ELF-1 (cell line): ENCODE data around the gene TANGO2.

Experiments
- DNase-seq: peaks from one replicate; pipeline ENCODE4 v3.0.0-alpha.2; 2016; ENCODE audit warnings: low read depth, low spot score

Gene TANGO2

DNA sequence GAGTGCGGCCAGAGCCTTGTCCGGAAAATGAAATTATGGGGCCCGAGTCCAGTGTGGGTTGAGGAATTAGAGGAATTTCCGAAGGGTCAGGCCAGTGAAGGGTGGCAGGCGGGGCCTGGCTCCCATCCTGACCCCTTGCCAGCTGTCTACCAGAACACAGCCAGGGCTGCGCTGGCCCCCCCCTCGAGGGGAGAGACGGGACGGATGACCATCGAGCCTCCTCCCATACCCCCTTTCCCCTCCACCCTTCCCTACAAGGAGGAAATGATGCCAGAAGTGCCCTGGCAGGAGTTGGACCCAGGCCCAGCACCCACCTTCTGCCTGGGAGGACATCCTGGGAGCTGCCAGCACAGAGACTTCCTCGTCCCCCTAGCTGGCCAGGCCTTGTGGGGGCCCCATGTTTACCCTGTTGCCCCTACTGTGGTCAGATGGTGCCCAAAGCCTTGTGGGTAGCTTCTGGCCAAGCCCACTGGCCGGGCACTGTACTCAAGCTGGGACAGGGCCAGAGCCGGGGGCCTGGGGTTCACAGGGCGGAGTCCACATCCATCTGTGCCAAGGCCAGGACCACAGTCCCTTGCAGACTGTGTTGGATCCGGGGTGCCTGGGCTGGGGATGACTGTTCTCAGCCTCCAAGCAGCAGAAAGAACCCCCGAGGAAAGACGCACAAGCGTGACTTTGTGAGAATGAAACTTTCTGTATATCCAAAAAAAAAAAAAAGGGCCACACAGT is 25.1 kb upstream of the TANGO2 start:
- DNase-seq, result no peak

DNA sequence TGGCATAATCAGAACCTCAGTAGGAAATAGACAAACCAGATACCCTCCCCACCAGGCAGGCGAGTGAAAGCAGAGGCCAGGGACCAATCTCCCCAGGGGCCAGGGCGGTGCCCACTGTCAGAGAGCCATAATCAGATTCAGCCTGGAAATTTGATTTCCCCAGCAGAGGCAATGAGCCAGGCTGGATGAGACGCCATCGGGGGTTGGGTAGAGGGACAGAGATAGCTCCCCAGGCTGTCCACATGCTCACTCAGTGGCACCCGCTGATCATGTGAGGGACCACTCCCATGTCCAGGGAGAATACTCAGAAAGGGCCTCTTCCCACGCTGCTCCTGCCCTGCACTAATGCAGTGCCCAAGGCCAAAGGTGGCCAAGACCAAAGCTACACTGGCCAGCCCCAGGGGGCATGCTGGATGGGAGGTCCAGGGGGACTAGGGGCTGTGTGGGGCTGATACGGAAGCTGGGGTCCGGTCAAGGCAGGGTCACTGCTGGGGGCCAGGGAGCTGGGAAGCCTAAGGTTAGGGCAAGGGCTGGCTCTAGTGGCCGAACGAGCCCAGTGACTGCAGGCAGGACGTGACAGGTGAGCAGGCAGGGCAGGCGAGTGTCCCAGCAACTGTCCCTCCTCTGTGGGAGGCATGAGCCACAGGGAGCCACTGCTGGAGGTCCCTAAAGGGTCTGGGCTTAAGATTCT is 24.1 kb upstream of the TANGO2 start:
- DNase-seq, result no peak

DNA sequence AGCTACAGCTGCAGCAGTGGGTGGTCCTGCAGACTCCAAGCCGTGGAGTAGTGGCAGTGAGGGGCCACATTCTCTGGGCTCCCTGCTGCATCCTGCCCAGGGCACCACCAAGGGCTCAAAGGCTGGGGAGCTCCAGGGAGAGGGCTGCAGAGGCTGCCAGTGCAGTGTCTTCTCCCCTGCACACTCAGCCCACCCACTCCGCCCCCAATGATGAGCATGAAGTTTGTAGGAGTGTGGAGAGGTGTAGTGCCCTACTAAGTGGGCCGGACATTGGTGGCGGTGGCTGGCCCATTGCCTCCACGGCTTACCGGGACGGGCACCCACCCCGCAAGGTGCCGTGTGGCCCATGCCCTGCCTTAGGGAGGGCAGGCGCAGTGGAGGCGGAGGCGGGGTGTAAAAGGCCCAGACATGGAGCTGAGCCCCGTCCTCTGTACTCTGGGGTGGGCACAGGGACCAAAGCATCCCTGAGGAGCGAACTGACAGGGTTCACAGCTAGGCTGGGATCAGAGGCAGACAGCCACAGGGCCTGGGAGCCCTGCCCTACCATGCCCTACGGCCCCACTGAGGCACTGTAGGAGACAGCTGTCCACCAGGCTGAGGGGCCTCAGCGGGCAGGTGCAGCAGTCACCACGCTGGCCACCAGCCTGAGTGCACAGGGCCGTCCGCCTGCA is 23.2 kb upstream of the TANGO2 start:
- DNase-seq, result no peak

DNA sequence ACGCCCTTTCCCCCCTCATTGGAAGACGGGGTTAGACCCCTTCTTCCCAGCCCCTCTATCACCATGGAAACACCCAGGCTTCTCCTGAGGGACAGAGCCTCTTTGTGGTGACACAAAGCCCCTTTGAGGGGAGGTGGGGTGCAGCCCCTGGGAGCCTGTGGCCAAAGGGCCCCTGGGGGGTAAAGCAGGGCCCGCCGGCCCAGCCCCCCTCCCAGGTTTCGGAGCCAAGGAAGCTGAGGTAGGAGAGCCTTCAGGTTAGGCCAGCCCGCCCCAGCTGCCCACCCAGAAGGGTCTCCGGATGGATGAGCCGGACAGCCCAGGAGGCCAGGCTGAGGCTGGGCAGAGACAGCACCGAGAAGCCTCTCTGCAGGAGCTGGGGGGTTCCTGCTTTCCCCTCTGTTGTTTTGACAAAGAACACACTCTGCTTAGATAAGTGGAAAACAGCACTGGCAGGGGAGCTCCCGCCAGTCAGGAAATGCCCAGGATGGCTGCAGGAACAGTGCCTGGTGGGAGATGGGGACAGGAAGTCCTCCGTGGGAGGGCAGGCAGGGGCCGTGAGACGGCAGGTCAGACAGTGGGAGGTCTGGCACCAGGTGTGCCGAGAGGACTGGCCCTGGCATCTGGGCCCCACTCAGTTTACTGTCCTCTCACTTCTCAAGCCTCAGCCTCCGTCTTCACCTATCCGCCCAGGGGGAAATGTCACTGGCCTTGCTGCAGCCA is 22.5 kb upstream of the TANGO2 start:
- no peak for DNase-seq

DNA sequence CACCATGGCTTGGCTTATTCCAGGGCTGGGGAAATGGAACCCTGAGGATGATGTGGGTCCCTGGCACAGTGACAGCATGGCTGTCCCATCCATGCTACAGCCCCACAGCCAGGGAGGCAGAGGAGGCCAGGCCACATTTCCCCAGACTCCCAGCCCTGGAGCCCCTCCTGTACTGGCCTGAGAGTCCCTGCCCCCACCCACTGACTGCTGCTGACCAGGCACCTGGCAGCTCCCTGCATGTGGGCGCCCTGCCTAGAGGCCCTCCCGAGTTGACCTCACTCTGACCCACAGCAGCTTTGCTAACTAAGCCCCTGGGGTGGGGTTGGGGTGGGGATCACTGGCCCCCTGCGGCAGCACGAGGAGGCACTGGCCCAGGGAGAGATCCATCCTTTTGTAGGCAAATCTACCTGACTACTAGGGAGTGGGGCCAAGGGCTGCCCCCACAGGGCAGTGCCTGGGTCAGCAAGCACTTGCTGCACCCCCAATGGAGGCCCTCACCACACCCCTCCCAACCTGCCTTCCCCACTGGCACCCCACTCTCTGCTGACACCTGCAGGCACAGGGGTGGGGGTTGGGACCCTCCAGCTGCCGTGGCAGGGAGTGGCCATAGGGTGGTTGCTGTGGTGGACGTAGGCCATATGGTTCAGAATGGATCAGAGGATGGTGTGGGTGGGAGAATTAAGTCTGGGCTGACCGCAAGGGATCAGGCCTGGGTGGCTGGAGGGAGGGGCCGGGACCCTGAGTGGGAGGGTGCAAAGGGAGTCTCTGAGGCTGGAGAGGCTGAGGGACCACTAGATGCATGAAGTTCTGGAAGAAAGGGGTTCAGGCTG is 21.7 kb upstream of the TANGO2 start:
- DNase-seq, result no peak

DNA sequence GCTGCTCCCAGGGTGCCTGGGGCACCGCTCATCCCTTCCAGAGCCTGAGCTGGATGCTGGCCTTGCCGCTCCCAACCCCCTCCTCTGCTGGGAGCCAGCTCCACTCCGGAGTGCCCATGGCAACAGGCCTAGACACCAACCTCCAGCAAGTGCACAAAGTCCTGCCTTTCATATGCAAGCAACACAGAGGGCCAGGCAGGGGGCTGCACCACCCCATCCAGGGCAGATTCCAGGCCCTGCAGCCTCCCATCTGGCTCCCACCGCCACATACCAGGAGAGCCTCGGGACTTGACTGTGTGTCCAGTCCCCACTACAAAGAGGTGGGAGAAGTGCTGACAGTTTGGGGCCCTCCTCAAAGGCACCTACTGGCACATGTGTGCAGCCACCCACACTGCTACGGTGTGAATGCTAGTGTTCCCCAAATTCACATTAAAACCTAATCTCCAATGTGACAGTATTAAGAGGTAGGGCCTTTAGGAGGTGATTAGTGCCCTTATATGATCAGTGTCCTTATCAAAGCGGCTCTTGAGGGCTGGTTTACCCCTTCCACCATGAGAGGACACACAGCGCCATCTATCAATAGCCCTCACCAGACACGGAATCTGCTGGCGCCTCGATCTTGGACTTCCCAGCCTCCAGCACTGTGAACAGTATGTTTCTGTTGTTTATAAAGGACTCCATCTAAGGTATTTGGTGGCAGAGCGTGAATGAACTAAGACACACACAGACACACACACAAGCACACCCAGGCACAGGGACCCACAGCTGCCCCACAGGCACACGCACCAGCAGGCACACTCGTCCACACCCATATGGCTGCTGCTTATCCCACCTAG is 20.4 kb upstream of the TANGO2 start:
- DNase-seq, result peak; percentile 80

DNA sequence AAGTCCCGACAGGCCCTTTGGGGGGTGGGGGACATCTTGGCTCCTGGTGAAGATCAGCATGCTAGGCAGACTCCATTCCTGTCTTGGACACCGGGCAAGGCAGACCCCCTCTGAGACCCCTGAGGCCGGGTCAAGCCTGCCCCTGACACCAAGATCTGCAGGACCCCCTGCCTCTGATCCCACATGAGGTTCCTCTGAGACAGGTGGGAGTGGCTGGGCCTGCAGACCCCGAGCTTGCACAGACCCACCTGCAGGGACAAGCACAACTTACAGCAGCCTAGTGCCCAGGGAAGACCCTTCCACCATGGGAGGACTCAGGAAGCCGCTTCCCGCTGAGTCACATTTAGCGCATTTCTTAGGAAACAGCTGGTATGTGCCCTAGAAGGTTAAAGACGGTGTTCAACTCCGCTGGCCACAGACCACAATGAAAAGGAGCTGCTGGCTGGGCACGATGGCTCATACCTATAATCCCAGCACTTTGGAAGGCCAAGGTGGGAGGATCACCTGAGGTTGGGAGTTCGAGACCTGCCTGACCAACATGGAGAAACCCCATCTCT is 19.8 kb upstream of the TANGO2 start:
- no peak for DNase-seq

DNA sequence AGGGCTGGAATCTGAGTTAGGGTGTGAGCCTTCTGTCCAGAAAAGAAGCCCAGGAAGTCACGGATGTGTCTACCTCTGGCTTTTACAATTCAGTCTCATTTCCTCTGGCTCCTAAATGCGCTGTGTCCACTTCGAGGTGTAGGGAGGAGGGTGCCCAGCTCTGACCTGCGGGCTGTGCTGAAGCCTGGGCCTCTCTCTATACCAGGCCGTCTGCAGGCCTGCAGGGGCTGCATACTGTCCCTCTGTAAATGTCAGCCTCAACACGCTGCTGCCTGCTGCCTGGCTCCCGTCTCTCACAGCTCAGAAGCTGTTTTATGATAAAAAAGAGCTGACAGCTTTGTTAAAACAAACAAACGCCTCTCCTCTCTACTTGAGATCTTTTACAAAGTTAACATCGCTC is 18.8 kb upstream of the TANGO2 start:
- no peak for DNase-seq

DNA sequence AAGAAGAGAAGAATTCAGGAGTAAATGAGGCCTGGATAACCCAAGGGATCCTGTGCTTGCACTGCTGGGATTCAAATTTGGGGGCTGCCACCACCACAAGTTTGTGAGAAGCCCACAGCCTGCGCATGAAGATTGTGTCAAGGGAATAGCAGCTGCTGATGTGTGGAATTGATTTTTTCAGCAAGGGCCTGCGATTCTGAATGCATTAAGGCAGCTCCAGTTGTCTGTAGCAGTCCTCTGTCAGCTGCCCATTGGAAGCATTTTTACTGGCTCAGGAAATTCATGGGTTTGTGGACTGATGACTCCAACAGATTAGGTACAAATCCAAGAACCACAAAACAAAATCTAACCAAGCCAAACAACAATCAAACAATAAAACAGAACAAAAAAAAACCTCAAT is 18.3 kb upstream of the TANGO2 start:
- DNase-seq, result no peak

DNA sequence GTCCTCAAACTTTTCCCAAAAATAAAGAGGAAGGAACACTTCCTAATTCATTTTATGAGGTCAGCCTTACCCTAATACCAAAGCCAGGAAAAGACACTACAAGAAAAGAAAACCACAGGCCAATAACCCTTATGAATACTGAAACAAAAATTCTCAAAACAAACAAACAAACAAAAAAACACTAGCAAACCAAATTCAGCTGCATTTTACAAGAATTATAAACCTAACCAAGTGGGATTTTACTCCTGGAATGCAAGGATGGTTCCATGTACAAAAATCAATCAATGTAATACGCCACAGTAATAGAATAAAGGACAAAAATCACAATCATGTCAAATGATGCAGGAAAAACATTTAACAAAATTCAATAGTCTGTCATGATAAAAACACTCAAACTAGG is 17.6 kb upstream of the TANGO2 start:
- no peak for DNase-seq

DNA sequence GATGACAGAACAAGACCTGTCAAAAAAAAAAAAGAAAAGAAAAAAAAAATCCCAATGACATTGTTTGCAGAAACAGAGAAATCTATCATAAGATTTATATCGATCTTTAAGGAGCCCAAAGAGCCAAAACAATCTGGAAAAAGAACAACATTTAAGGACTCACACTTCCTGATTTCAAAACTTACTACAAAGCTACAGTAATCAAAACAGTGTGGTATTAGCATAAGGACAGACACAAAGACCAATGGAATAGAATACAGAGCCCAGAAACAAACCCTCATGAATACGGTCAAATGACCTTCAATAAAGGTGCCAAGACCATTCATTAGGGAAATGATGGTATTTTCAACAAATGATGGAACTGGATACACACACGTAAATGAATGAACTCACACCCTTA is 16.4 kb upstream of the TANGO2 start:
- DNase-seq, result no peak

DNA sequence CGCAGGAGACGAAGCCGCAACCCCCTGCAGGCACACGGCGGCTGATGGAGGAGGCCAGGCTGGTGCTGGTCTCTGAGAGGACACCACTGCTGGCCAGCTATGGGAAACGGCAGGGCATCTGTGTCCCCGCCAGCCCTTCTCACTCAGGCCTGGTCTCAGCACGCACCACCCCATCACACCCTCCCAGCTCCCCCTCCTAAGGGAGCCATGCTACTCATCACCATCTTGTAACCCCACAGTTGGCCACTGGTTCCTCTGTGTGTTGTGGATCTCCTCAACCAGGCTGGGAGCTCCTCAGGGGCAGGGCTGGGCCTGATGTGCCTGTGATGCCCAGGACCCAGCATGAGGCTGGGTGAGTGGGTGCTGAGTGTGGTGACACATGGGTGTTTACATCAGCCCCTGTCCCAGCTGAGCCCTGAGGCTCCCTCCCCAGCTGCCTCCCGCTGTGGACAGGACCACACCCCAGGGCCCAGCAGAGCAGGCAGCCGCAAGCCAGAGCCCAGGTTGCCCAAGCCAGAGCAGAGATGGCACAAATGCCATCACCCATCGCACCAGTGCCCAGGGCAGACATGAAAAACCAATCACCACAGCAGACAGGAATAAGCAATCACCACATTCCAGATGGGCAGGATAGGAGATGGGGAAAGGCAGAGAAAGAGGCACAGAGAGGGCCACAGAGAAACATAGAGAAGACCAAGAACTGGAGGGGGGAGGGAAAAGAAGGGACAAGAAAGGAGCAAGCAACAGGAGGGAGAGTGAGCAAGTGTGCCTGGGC is 12.5 kb upstream of the TANGO2 start:
- no peak for DNase-seq

DNA sequence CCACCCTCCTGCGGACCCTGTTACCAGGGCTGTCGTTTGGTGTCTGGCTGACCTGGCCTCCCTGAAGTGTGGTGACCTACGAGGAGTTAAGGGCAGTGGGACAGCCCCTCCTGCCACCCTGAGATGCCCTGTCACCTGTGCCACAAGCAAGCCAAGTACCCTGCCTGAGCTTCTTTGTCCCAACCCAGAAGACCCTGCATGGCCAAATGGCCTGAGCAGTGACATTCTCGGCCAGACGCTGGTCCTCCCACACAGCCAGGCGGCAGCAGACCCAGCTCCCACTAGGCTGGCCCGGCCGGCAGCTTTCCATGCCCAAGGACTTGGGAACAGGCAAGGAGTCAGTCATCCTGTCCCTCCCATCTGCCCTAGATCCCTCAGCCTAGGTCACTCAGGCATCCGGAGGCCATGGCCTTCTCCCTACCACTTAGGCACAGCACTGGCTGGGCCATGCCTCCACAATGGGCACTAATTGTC is 11.9 kb upstream of the TANGO2 start:
- DNase-seq, result no peak

DNA sequence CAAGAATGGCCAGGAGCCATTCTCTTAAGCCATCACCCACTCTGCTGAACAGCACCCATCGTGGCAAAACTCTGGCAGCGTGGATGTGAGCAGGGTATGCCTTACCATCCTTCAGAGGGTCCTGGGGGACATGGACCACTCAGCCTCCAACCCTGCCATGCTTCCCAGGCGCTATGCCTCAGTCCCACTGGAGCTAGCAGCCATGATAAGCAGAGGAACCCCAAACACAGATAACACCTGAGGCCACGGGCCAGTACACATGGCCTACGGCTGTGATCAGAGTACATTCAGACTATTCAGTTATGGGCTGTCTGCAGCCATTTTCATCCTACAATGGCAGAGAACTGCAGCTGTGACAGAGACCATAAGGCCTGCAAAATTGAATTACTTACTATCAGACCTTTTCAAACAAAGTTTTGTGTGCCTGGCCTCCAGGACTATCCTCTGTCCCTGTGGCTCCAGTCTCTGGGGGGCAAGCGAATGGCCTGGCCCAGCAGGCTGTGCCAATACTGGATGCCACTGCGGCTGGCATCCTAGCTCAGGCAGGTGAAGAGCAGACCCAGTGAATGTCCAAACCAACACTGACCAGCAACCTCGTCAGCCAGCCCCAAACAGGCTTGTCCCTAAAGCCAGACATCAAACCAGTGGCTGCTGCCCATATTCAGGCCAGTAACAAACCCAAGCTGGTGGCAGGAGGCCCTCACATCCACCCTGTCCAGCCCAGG is 11.2 kb upstream of the TANGO2 start:
- no peak for DNase-seq

DNA sequence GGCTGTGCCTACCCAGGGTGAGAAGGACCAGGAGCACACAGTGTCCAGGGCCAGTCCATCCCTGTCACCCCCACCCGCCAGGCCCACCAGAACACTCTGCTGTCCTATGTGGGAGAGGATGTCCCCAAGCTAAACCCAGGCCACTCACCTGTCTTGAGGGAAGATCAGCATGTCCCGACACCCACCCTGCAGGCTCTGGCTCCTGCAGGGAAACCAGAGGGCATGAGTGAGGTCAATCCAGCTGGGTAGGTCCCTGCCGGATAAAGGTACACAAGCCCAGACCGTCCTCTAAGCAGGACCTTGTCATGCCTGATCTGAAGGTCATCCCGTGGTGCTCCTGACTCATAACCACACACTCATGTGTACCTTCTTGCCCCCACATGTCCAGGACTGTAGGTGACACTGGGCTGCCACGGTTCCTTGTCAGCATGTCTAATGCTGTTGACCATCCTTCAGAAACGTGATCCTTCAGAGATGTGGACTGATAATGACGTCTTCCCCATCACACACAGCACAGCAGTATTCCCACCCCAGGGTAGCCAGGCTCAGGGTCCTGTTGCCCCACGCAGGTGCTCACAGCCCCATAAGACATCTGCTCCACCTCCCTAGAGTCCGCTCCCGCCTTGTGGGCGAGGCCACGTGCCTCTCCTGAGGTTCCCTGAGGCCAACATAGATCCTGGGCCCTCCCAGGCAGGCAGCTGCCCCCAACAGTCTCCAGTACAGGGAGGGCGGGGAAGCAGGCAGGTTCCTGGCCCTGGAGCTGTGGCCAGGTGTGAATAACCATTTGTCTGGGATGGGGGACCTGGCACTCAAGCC is 10.4 kb upstream of the TANGO2 start:
- no peak for DNase-seq

DNA sequence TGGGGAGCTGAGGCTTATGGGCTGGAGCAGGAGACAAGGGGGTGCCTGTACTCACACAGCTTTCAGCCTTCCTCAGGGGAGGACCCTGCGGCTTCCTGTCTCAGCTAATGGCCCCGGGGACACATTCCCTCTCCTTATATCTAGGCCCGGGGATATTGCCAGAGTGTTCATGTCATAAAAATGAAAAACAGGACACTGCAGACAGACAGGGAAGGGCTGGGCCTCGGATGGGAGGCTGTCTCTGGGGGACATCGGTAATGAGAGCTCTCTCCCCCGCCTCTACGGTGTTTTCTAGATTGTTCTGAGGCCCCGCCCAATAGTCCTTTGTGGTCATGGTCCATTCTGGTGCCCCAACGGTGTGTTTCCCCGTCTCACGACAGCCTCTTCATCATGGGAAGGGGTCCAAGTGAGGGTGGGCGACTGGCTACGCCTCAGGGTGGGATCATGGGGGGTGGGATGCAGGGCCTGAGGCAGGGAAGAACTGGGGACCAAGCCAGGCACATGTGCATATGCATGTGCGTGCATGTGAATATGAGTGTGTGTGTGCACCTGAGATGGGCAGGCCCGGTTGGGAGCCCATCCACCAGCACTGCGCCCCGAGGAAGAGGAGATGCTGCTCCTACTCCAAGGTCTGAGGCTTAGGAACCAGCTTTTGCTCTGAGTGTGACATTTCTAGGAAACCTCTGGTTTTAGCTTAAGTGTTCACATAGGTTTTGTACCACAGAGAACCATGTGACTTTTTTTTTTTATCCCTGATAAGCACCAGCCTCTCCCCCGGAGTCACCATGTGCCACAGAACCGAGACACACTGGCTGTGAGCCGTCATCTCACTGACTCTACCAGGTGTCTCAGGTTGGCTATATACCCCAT is 9.6 kb upstream of the TANGO2 start:
- DNase-seq, result no peak
